ENCODE data around the gene SPR.

Gene SPR

GRCh38 chr2:72933646-72934151, 46.5 kb downstream of the SPR start:
- DNase-seq = no peak

- DNase-seq = no peak
Measured at GRCh38 chr2:72934683-72935610, 47.7 kb downstream of the SPR start.

- DNase-seq = no peak
Measured at GRCh38 chr2:72935611-72935957, 48.4 kb downstream of the SPR start.

GRCh38 chr2:72936660-72937355, 49.6 kb downstream of the SPR start:
- no peak for DNase-seq

- no peak for DNase-seq
Measured at GRCh38 chr2:72937356-72937669, 50.1 kb downstream of the SPR start.

- no peak for DNase-seq
Measured at GRCh38 chr2:72938455-72938854, 51.2 kb downstream of the SPR start.

GRCh38 chr2:72940361-72940760, 53.2 kb downstream of the SPR start:
- DNase-seq = no peak

GRCh38 chr2:72940786-72941185, 53.6 kb downstream of the SPR start:
- DNase-seq = no peak

All from NCI-H446 treated with DMSO at 0.1 percent for 48 hours (cell line).